HEK293T (cell line): ENCODE data around the gene TCERG1L.

Experiments
- CTCF ChIA-PET: fragments of 350-600 bp; formaldehyde crosslinking; extraction: SDS; loops from one replicate; lab custom pipeline; 2021; ENCODE audit warnings: antibody characterized with exemption, inconsistent platforms; lab: Yijun Ruan, JAX
- POLR2A ChIA-PET: fragments of 350-600 bp; formaldehyde crosslinking; extraction: SDS; loops from one replicate; lab custom pipeline; 2020; ENCODE audit warnings: antibody characterized with exemption, inconsistent platforms; lab: Yijun Ruan, JAX
- DNase-seq: peaks from one replicate; pipeline ENCODE4 v3.0.0; 2012; ENCODE audit warnings: mixed read lengths; ENCODE audit errors: extremely low spot score
- ARNT ChIP-seq: fragments of 450-650 bp; IDR thresholded peaks from 2 replicates; pipeline ENCODE4 v1.6.1; 2017; ENCODE audit warnings: mild to moderate bottlenecking
- BHLHE40 ChIP-seq: fragments of 450-650 bp; IDR thresholded peaks from 2 replicates; pipeline ENCODE4 v1.6.1; 2016; ENCODE audit warnings: mild to moderate bottlenecking, moderate library complexity, borderline replicate concordance
- CTBP1 ChIP-seq: fragments of 450-650 bp; IDR thresholded peaks from 2 replicates; pipeline ENCODE4 v1.6.1; 2016; ENCODE audit warnings: borderline replicate concordance
- ELF4 ChIP-seq: fragments of 450-650 bp; IDR thresholded peaks from 2 replicates; pipeline ENCODE4 v1.6.1; 2017; ENCODE audit warnings: antibody characterized with exemption
- FOXA1 ChIP-seq: fragments of 450-650 bp; IDR thresholded peaks from 2 replicates; pipeline ENCODE4 v1.6.1; 2016; ENCODE audit warnings: mild to moderate bottlenecking
- FOXK2 ChIP-seq: fragments of 450-650 bp; IDR thresholded peaks from 2 replicates; pipeline ENCODE4 v1.6.1; 2016; ENCODE audit warnings: mild to moderate bottlenecking
- FOXM1 ChIP-seq: fragments of 450-650 bp; IDR thresholded peaks from 2 replicates; pipeline ENCODE4 v1.6.1; 2017; ENCODE audit warnings: mild to moderate bottlenecking, borderline replicate concordance
- HDGF ChIP-seq: fragments of 450-650 bp; IDR thresholded peaks from 2 replicates; pipeline ENCODE4 v1.6.1; 2017; ENCODE audit warnings: antibody characterized with exemption, borderline replicate concordance
- L3MBTL2 ChIP-seq: fragments of 450-650 bp; conservative IDR thresholded peaks from 2 replicates; pipeline ENCODE4 v1.6.1; 2016; ENCODE audit warnings: mild to moderate bottlenecking
- LEF1 ChIP-seq: fragments of 450-650 bp; IDR thresholded peaks from 2 replicates; pipeline ENCODE4 v1.6.1; 2017; ENCODE audit warnings: mild to moderate bottlenecking, borderline replicate concordance
- NFRKB ChIP-seq: fragments of 450-650 bp; IDR thresholded peaks from 2 replicates; pipeline ENCODE4 v1.6.1; 2016; ENCODE audit warnings: mild to moderate bottlenecking, moderate library complexity
- PKNOX1 ChIP-seq: fragments of 450-650 bp; IDR thresholded peaks from 2 replicates; pipeline ENCODE4 v1.6.1; 2016
- SP1 ChIP-seq: fragments of 450-650 bp; IDR thresholded peaks from 2 replicates; pipeline ENCODE4 v1.6.1; 2017
- SUZ12 ChIP-seq: fragments of 450-650 bp; IDR thresholded peaks from 2 replicates; pipeline ENCODE4 v1.6.1; 2016; ENCODE audit warnings: mild to moderate bottlenecking
- TARDBP ChIP-seq: fragments of 450-650 bp; IDR thresholded peaks from 2 replicates; pipeline ENCODE4 v1.6.1; 2016
- ZNF384 ChIP-seq: fragments of 450-650 bp; IDR thresholded peaks from 2 replicates; pipeline ENCODE4 v1.6.1; 2016

Gene TCERG1L

GRCh38 chr10:131117416-131118212, 193.9 kb downstream of the TCERG1L start:
- ChIA-PET POLR2A (no interaction called here), CTCF (no interaction called here)
- no peak for DNase-seq
- TF ChIP-seq LEF1 = no peak
- TF ChIP-seq NFRKB = no peak
- TF ChIP-seq TARDBP = no peak
- TF ChIP-seq FOXK2 = no peak
- no peak for TF ChIP-seq FOXA1
- TF ChIP-seq CTBP1 = no peak
- no peak for TF ChIP-seq PKNOX1
- no peak for TF ChIP-seq HDGF

GRCh38 chr10:131116991-131117375, 194.5 kb downstream of the TCERG1L start:
- POLR2A ChIA-PET = no interaction called here
- no peak for TF ChIP-seq SUZ12
- TF ChIP-seq BHLHE40 = no peak
- TF ChIP-seq FOXM1 = no peak
- no peak for TF ChIP-seq ARNT
- no peak for TF ChIP-seq NFRKB
- TF ChIP-seq HDGF = no peak
- TF ChIP-seq TARDBP = no peak
- TF ChIP-seq CTBP1 = no peak
- TF ChIP-seq LEF1 = no peak
- TF ChIP-seq FOXK2 = no peak
- no peak for TF ChIP-seq SP1
- no peak for TF ChIP-seq ELF4
- TF ChIP-seq FOXA1 = no peak
- TF ChIP-seq PKNOX1 = no peak
- CTCF ChIA-PET = no interaction called here
- no peak for DNase-seq

GRCh38 chr10:131116216-131116990, 195.1 kb downstream of the TCERG1L start:
- POLR2A ChIA-PET = no interaction called here
- DNase-seq = no peak
- CTCF ChIA-PET = no interaction called here
- TF ChIP-seq BHLHE40 = no peak

- TF ChIP-seq CTBP1 (no peak), NFRKB (no peak), HDGF (no peak), TARDBP (no peak), SP1 (no peak), ARNT (no peak), ELF4 (no peak), FOXK2 (no peak), PKNOX1 (no peak), FOXA1 (no peak), ZNF384 (no peak), L3MBTL2 (no peak), LEF1 (no peak)
- no peak for DNase-seq
- ChIA-PET CTCF (no interaction called here), POLR2A (no interaction called here)
Measured at GRCh38 chr10:131115801-131116200, 195.7 kb downstream of the TCERG1L start.

- POLR2A ChIA-PET = no interaction called here
- CTCF ChIA-PET = no interaction called here
- TF ChIP-seq FOXM1 (no peak), HDGF (no peak), PKNOX1 (no peak), L3MBTL2 (no peak), FOXK2 (no peak), ELF4 (no peak), CTBP1 (no peak), TARDBP (no peak), SP1 (no peak), LEF1 (no peak), ARNT (no peak), SUZ12 (no peak), FOXA1 (no peak), ZNF384 (no peak), NFRKB (no peak), BHLHE40 (no peak)
- no peak for DNase-seq
Measured at GRCh38 chr10:131115321-131115720, 196.2 kb downstream of the TCERG1L start.
